LNCaP clone FGC (cell line): ENCODE measurements around the gene EDN1.

ENCODE experiments used
- DNase-seq: peaks from one replicate; pipeline ENCODE4 v3.0.0-alpha.2; 2011; ENCODE audit warnings: low read depth
- H3K4me3 ChIP-seq: 2 replicates; pipeline ENCODE4 v1.5.1; 2011; ENCODE audit warnings: mild to moderate bottlenecking, low read depth, low read length, control low read depth
- TF ChIP-seq, protein P1 (sequence below): IDR thresholded peaks from 2 replicates; pipeline ENCODE4 v1.5.1; 2012; ENCODE audit warnings: mild to moderate bottlenecking; ENCODE audit not compliant: control insufficient read depth, insufficient read depth; ENCODE audit errors: extremely low read depth

Gene EDN1

DNA sequence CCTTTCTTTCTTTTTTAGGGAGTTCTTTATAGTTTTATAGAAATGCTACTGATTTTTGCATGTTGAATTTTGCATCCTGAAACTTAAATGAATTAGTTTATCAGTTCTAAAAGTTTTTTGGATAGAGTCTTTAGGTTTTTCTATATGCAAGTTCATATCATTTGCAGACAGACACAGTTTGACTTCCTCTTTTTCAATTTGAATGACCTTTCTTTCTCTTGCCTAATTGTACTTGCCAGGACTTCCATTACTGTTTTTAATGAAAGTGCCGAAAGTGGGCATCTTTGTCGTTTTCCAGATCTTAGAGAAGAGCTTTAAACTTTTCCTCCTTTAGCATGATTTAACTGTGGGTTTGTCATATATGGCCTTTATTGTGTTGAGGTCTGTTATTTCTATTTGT is 21.1 kb upstream of the EDN1 start:
- DNase-seq, result no peak
- TF ChIP-seq, protein P1, sequence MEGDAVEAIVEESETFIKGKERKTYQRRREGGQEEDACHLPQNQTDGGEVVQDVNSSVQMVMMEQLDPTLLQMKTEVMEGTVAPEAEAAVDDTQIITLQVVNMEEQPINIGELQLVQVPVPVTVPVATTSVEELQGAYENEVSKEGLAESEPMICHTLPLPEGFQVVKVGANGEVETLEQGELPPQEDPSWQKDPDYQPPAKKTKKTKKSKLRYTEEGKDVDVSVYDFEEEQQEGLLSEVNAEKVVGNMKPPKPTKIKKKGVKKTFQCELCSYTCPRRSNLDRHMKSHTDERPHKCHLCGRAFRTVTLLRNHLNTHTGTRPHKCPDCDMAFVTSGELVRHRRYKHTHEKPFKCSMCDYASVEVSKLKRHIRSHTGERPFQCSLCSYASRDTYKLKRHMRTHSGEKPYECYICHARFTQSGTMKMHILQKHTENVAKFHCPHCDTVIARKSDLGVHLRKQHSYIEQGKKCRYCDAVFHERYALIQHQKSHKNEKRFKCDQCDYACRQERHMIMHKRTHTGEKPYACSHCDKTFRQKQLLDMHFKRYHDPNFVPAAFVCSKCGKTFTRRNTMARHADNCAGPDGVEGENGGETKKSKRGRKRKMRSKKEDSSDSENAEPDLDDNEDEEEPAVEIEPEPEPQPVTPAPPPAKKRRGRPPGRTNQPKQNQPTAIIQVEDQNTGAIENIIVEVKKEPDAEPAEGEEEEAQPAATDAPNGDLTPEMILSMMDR, result no peak

DNA sequence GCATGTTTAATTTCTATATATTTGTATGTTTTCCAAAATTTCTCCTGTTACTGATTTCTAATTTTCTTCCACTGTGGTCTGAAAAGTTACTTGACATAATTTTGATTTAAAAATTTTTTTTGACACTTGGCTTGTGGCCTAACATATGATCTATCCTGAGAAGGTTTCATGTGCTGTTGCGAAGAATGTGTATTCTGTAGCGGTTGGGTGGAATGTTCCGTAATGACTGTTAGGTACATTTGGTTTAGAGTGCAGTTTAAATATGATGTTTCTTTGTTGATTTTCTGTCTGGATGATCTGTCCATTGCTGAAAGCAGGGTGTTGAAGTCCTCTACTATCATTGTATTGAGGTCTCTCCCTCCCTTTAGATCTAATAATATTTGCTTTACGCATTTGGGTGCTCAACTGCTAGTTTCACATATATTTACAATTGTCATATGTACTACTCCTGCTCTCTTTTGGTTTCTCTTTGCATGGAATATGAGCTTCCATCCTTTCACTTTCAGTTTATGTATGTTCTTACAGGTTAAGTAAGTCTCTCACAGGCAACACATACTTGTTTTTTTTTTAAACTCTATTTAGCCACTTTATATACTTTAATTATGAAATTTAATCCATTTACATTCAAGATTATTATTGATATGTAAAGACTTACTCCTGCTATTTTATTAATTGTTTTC is 19.5 kb upstream of the EDN1 start:
- H3K4me3 ChIP-seq, result no peak overlapping the region
- DNase-seq, result no peak
- TF ChIP-seq, protein P1, result no peak

More for the DNA sequence above, 21.1 kb upstream of the EDN1 start:
- no peak overlapping the region for H3K4me3 ChIP-seq

- DNase-seq, result no peak
- TF ChIP-seq, protein P1, result no peak
- H3K4me3 ChIP-seq, result no peak overlapping the region
Measured at GRCh38 chr6:12271594-12271993, 18.6 kb upstream of the EDN1 start.

- H3K4me3 ChIP-seq, result no peak overlapping the region
- no peak for DNase-seq
- TF ChIP-seq, protein P1, result no peak
Measured at GRCh38 chr6:12271997-12272396, 18.2 kb upstream of the EDN1 start.

DNA sequence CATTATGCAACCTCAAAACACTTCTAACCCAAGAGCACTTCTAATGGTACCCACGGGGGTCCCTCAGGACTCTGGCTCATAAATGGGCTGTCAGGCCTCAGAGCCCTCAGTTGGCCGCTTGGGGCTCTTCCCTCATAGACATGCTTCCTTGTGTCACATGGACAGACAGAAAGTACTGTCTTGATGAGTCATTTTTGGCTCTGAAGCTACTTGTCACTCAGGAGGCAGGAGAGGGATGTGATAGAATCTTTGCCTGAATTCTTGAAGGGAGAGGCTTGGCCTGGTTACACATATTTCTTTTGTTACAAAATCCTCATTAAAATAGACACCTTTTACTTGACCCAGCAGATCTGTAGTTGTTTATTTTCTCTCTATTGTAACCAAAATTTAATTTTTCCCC is 15.1 kb upstream of the EDN1 start:
- H3K4me3 ChIP-seq, result no peak overlapping the region
- DNase-seq, result no peak
- TF ChIP-seq, protein P1, result no peak

- no peak overlapping the region for H3K4me3 ChIP-seq
- TF ChIP-seq, protein P1, result no peak
- DNase-seq, result no peak
Measured at GRCh38 chr6:12276930-12277315, 13.2 kb upstream of the EDN1 start.

GRCh38 chr6:12277386-12277785 is 12.8 kb upstream of the EDN1 start:
- no peak overlapping the region for H3K4me3 ChIP-seq
- no peak for DNase-seq
- TF ChIP-seq, protein P1, result no peak
